Left kidney (tissue), 2 donors: Measurements from ENCODE around the gene PDGFRB. TPM values are rescaled to one million over a fixed set of nuclear protein-coding genes. Genes with fewer than 3 reads are reported as not detected.

Source experiments
- DNase-seq: peaks from one replicate; pipeline ENCODE4 v3.0.0-alpha.2; 2013
- polyA plus RNA-seq: library from polyadenylated mRNA; unstranded; fragments of 120-200 nt; gene quantifications from one replicate; pipeline ENCODE4 v1.2.1, GENCODE V29; 2013; ENCODE audit not compliant: insufficient read length

The PDGFRB gene
- polyA plus RNA-seq, 1 donor: 137 TPM

DNA sequence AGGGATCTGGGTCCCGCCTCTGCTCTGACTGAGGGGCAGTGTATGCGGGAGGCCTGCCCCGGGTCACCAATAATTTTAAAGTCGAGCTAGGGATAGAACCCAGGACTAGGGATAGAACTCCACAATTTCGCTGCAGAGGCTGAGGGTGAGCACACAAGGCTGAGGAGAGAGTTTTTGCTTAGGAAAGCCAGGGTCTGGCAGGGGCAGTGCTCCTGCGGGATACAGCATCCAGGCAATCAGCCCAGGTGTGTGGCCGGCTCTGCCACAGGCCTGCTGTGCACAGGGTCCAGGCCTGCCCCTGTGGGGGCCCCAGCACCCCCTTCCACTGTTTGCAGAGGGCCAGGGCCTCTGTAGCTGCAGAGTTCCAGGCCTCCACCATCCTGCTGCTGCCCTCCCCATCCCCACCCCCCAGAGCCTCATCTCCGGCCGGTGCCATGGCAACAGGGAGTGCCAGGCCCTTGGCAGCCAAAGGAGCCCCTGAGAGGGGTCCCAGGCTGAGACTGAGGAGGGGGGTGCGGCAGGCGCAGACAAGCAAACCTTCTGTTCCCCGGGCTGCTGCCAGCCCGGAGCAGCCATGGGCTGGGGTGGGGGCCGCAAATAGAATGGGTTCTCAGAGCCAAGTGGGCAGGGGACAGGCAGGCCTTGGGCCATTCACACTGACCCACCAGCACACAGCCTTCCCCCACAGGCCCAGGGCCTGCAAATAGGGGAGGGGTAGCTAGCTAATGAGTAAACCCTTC lies 8.6 kb downstream of the PDGFRB start:
- DNase-seq: no peak

DNA sequence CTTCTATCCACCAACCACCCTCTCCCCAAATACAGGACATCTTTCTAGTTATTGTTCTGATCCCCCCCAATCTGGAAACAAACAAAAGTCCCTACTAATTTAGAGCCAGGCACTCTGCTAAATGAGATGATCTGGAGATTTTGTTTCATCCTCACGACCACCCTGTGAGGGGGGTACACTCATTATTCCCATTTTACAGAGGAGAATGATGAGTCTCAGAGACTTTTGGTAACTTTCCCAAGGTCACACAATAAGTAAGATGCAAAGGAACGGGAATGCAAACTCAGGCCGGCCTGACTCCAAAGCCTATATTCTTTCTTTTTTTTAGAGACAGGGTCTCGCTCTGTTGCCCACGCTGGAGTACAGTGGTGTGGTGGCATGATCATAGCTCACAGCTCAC lies 9.4 kb downstream of the PDGFRB start:
- no peak for DNase-seq

DNA sequence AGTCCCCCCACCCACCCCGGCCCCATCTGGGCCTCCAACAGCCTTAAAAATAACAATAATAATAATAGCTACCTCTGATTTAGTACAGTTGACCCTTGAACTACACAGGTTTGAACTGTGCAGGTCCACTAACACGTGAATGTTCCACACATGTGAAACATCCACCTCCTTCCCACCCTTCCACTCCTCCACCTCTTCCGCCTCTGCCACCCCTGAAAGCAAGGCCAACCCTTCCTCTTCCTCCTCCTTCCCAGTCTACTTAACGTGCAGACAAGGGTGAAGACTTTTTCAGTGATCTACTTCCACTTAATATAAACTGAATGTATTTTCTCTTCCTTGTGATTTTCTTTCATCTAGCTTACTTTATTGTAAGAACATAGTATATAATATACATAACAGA lies 10.8 kb downstream of the PDGFRB start:
- DNase-seq: no peak

DNA sequence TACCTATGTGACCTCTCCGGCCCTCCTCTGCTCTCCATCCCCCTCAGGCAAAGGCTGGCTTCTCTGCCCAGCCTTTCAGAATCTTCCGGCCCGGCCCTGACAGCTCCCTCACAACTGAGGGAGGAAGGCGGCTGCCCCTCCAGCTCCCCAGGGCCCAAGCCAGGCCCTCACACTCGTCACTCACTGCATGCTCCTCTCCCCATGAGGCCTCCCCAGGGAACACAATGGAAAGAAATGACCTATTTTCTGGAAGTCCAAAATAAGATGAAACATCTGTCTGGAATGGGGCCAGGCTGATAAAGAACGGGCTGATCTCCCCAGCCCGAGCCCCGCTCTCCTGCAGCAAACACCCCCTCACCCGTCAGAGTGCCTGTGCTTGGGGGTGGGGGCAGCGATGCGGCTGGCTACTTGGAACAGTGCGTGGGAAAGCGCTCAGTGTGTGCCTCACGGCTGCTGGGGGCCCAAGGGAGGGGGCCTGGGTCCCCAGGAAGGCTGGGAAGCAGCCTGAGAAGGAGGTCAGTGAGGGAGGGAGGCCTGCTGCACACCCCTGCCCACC lies 11.3 kb downstream of the PDGFRB start:
- DNase-seq: no peak

DNA sequence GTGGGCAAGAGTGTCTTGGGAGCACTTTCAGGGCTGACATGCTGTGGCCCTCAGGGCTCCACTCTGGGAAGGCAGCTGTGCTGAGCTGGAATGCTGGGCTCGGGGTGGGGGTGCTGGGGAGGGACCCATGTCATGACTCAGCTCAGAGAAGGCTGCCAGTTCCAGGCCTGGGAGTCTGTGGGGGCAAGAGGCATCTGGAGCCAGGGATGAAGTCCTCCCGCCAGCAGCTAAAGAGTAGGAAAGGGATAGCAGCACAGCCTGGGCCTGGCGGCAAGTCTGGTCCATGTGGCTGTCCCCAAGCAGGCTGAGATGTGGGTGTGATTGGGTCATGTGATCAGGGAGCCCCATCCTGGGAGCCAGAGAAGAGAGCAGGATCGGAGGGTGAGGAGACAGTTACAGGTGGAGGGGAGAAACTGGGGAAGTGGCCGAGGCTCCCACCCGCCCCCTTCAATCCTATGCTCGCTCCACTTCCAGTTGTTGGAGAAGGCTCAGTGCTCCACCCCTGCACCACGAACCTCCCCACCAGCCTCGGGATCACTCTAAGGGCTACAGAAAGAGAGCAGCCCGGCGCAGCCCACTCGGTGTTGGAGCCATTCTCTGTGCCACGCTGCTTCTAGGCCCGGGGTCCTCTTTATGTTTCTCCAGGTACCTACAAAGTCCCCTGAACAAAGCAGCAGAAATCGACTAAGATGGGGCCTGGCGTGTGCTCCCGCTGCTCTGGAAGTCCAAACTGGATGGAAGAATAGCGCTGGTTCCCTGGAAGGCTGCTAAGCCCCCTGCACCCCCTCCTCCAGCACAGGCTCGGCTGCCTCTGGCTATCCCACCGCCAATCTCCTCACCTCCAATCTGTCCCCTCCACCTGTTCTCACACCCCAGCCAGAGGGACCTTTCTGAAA lies 12.0 kb downstream of the PDGFRB start:
- DNase-seq: no peak

DNA sequence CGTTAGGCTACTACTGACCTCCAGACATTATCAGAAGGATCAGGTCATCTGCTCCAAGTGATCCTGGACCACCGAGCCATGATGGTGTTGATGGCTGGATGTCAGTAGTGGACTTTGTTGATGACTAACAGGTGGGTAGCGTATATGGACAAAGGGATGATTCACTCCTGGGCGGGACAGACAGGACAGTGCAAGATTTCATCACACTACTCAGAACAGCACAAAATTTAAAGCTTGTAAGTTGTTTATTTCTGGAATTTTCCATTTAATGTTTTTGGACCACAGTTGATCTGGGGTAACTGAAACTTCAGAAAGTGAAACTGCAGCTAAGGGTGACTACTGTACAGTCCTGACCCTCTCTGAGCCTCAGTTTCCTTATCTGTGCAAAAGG lies 12.7 kb downstream of the PDGFRB start:
- no peak for DNase-seq

DNA sequence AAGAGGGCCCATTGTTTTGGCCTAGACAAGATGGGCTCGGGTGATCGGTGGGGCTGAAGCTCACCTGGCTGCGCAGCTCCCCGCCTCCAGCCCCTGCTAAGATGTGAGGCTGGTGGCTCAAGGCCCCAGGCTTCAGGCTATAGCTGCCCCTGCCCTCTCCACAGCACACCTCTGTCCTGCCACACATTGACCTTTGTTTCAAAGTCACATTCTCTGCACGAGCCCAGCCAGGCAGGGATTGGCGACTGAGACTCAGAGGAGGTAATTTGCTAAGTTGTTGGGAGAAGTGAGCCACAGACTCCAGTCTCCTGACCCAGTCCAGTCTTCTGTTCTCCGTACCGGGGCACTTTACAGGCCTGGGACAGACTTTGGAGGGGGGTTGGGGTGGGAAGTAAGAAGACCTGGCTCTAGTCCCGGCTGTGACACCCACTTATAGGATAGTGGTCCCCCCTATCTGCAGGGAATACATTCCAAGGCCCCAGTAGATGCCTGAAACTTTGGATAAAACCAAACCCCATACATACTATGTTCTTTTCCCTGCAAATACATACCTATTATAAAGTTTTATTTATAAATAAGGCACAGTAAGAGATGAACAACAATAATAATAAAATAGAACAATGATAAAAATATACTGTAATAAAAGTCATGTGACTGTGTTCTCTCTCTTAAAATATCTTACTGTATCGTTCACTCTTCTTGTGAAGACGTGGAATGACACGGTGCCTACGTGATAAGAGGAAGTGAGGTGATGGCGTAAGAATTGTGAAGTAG lies 13.3 kb downstream of the PDGFRB start:
- no peak for DNase-seq

DNA sequence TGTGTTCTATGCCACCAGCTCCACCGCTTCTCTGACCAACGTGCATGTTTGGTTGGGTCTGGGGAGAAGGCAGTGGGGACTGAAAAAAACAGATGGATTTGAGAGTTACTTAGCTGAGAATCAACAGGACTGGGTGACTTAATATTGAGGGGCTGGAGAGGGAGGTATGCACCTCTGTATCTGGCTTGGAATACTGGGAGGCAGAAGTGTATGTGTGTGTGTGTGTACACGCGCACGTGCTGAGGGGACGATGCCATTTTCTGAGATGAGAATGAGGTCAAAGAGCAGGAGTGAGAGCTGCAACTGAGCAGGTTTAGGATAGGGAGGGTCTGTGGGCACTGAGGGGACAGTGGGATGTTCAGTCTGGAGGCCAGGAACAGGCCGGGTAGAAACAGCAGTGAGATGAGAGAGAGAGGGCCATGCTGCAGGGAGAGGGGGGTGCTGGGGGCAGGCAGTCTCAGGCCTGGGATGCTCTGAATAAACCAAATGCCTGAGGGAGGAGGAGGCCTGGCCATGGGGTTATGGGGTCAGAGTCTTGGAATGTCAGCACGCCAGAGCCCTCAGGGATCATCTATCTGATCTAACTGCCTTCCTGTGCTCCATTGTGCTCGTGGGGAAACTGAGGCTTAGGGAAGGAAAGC lies 14.0 kb downstream of the PDGFRB start:
- DNase-seq: no peak

DNA sequence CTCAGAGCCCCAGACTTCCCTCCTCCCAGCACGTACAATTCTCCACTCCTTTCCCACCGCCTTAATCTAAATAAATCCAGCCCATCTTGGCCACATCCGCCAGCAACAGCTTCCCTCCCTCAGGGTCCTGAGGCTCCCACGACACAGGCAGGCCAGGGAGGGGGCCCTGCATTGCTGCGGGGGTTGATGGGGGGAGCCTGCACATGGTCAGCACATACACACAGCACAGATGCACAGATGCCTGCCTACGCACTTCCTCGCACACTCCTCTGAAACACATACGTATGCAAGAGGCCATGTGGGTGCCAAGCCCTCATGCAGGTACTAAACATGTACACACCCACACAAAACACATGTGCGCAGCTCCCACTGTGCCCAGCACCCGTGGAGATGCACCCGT lies 14.8 kb downstream of the PDGFRB start:
- DNase-seq: peak; percentile 71

DNA sequence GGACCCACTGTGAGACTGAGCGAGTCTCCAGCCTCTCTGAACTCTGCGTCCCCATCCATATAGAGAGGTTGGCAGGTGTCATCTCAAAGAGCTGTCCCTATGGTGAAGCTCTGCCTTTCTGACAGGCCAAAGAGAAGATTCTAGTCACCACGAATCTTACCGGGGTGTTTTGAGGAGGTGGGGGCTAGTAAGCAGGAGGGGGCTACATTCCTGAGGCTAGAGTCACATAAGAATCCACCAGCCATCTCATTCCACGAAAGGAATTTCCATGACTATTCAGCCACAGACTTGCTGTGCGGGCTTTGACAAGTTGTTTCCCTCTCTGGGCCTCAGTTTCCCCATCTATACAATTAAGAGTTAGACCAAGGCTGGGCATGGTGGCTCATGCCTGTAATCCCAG lies 16.3 kb downstream of the PDGFRB start:
- no peak for DNase-seq

DNA sequence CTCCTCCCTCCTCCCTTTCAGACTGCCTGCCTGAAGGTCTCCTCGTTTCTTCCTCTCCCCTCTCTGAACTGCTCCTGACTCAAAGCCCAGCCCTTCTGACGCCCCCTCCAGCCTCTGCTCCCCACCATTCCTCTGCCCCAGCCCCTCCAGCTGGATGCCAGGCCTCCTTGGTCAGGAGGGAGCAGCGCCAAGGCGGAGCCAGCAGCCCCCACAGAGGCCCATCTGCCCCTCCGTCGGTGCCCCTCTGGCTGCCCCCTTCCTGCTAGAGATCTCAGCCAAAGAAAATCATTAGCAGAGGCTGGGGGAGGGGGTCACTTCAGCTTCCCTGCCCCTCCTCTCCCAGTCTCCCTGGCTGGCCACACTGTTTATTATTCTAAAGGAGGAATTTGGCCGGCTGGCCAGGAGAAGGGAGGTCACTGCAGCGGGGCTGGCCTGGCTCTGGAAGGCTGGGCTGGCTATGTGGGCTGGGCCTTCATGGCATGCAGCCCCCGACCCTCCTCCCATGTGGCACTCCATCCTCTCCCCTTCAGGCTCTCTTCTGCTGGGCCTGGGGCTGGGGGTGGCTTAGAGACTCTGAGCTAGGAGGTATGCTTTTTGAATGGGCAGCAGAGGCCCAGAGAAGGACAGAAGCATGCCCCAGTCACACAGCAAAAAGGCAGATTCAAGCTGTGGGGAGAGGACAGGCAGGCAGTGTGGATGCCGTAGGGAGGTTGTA lies 16.9 kb downstream of the PDGFRB start:
- DNase-seq: peak; percentile 90

DNA sequence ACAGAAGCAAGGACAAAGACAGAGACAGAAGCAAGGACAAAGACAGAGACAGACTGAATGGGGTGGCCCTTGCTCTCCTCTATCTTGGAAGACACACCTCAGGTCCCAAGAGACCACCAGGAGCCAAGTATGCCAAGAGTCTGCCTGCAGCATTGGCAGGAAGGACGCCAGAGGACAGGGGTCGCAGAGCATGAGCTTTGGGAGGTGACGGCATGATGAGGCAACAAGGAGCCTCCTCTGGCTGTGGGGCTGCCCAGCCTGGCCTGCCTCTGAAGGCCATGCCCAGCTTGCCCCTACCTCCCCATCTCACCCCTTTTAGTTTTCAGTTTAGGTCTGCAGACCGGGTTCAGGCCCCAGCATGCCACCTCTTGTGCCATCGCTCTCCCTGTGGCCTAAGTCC lies 17.6 kb downstream of the PDGFRB start:
- no peak for DNase-seq

DNA sequence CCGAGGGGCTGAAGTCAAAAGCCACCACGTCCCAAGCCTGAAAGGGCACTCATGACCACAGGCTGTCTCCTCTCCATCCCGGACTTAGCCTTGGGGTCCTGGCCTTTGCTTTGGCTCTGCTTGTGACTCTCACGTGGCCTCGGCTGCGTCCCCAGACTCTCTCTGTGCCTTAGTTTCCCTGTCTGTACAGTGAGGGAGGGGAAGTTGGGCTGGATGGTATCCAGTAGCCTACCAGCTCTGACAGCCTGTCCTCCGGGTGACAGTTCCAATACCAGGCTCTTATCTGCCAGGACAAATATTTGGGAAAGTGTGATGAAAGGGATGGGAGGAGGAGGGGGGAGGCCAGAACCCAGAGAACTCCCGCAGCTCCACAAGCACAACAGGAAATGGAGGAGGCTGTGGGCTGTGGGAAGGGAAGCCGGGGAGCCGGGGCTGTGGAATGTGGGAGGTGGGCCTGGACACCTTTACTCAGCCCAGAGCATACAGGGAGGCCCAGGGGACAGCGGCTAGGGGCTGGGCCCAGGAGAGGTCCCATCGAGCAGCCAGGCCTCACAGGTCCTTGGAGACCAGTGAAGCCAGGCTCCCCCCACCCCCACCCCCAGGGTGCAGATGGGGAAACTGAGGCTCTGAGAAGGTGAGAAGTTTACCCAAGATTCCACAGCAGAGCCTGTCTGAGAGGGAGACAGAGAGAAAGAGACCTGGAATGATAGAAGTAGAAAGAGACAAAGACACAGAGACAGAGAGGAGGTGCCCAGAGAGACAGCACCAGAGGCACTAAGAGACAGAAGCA lies 18.3 kb downstream of the PDGFRB start:
- no peak for DNase-seq

DNA sequence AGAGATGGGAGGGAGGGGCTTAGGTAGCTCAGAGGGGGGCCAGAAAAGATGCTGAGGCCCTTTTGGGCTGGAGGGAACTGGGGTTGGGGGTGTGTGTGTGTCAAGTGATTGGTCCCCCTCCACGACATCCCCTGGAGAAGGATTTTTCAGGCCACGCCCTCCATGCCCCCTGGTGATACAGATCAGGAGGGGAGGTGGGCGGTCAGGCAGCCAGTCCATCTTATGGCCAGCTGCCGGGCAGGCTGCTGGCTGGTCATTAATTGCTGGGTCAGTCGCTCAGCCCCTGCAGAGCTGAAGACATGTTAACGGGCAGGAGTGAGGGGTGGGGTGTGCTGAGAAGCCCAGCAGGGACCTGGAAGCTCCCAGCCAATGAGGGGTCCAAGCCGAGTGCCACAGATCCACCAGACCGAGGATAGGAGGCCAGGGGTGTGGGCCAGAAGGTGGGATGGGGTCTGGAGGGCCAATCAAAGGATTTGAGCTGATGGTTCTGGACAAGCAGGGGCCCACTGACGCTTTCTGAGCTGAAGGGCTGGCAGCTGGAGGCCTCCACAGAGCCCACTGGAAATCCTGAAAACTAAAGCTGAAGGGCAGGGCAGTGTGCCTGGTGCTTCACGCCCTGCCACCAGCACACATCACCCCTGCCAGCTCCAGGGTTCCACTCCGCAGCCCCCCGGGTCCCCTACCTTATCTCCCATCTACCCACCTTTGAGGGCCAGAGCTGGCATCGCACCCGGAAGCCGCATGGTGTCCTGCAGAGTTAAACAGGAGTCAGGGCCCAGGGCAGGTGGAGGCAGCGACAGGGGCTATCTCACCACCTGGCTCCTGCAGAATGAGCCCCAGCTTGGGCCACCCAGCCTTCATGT lies 19.1 kb downstream of the PDGFRB start:
- no peak for DNase-seq

DNA sequence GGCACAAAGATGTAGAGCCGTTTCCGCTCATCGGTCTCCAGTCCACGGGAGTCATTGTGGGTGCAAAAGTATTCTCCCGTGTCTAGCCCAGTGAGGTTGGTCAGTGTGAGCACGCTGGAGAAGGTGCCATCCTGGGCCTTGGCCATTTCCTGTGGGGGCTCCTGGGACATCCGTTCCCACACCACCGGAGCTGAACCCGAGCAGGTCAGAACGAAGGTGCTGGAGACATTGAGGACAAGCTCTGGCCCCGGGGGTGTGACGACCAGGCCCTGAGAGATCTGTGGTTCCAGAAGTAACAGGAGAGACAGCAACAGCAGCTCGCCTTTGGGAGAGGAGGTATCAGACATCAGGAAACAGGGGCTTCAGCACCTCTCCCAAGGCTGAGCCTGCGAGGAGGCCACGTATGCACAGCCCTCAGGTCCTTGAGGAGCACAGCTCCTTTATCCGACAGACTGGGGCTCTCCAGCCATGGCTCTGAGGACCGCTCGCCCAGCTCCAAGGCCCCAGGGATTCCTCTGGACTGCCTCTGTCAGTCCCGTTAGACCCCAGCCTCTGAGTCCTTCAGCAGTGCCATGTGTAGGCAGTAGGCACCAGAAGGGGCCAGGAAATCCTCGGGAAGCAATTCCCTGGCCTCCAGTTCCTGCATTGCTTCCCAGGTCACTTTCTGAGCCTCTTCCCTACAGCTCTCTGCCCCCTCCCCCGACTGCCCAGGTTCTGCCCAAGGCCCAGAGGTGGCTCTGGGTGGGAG lies 19.9 kb downstream of the PDGFRB start:
- no peak for DNase-seq

DNA sequence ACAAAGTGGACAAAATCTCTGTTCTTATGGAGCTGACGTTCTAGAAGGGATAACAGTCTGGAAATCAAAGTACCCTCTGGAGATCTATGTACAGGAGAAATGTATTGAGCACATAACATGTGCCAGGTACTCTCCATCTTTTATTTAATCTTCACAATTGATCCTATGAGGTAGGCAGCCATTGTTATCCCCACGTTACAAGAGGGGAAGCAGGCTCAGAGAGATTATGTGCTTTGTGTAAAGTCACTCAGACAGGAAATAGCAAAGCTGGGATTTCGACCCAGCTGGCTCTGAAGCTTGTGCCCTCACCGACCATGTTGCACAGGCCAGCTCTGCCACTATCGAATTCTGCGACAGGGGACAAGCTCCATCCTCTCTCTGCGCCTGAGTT lies 21.5 kb downstream of the PDGFRB start:
- DNase-seq: no peak

DNA sequence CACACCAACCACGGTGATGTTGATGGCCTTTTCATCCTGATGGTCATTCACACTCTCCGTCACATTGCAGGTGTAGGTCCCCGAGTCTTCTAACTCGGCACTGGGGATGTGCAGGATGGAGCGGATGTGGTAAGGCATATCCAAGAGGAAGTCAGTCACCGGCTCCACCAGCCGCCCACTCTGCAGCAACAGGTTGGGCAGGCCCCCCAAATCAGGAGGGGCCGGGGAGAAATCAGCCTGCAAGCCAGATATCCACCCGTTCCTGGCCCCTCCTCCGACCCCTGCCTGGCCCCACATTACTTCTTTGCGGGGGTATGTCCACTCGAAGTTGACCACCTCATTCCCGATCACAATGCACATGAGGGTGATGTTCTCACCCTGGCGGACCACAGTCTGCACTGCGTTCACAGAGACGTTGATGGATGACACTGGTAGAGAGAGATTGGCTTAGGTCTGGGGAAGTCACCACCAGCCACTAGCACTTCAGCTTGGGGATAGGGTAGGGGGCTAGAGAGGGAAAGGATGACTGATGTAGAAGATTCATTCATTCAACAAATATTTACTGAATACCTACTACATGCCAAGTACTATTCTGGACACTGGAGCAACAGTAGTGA lies 22.0 kb downstream of the PDGFRB start:
- DNase-seq: no peak

DNA sequence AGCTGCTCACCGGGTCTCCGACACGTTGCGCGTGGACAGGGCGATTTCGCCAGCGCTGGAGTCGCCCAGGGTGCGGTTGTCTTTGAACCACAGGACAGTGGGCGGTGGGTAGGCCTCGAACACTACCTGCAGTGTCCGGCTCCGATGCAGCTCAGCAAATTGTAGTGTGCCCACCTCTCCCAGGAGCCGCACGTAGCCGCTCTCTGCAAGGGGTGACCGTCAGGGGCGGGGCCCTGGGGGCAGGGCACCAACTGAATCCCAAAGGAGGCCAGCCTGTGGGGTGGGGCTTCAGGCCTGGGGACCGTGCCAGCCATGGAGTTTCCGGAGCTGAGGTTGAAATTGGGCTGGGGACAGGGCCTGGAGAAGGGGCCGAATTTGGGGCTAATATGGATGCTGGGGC lies 22.9 kb downstream of the PDGFRB start:
- no peak for DNase-seq
